Measurements from ENCODE around the gene CDC34. TPM values are rescaled to one million over a fixed set of nuclear protein-coding genes. Genes with fewer than 3 reads are reported as not detected.
A peak's percentile ranks its signal among the peaks of the same experiment; 100 is the strongest.

Gene CDC34
- total and polyA plus RNA-seq, 2 of the 8 experiments (the other 6 are each of a cell fraction or from before 2014, with no cell fraction given) = 95.9 to 129 TPM

GRCh38 chr19:522726-523125, 8.8 kb upstream of the CDC34 start:
- Histone ChIP-seq H2BK12ac (ENCODE audit: low read depth, low read length) (no peak overlapping the region), H3K4ac (replicated peaks; ENCODE audit: insufficient read length, low read depth, low read length) (no peak overlapping the region), H3K9me3 (ENCODE audit: insufficient read depth in 2 of 2, low read depth in 1 of 2, low read length in 1 of 2) (peaks cover 10 to 21% of the 10 kb centered on the region in 2 experiments; a peak in 2 of 4 replicates), H2AFZ (ENCODE audit: low read length) (no peak overlapping the region), H3K79me2 (ENCODE audit: control insufficient read depth in 1 of 2, insufficient read depth in 2 of 2, low read length in 2 of 2) (no peaks in the 10 kb centered on the region), H3K23ac (ENCODE audit: insufficient read length) (no peak overlapping the region), H4K5ac (ENCODE audit: insufficient read length, low read depth, low read length) (no peak overlapping the region), H3K79me1 (ENCODE audit: low read depth, low read length) (no peaks in the 10 kb centered on the region), H2AK5ac (ENCODE audit: low read depth, low read length) (no peak overlapping the region), H2BK120ac (replicated peaks; ENCODE audit: low read depth, low read length) (no peak overlapping the region), H3K23me2 (ENCODE audit: low read depth, low read length) (0 out of 2 replicates have a peak, but pooled peaks cover 2% of the 10 kb centered on the region), H3K14ac (ENCODE audit: insufficient read length) (no peak overlapping the region), H2BK20ac (ENCODE audit: low read length) (no peak overlapping the region), H4K8ac (ENCODE audit: extremely low read depth, insufficient read depth, low read length) (peak overlapping the region; percentile 51; the same call in 1 of the 2 replicates), H2BK5ac (ENCODE audit: low read depth, low read length) (no peak overlapping the region), H3K27ac (ENCODE audit: low read depth, low read length) (no peak overlapping the region), H4K20me1 (replicated peaks in 1 of 2; ENCODE audit: control insufficient read depth in 1 of 2, insufficient read depth in 2 of 2, low read length in 2 of 2) (no peaks in the 10 kb centered on the region), H2BK15ac (ENCODE audit: low read length) (no peak overlapping the region), H3K27me3 (replicated peaks in 1 of 4; ENCODE audit: control insufficient read depth in 3 of 4, extremely low read depth in 1 of 4, insufficient read depth in 3 of 4, low read length in 3 of 4) (peaks cover 0 to 5% (median 0%) of the 10 kb centered on the region in 4 experiments; a peak in 1 of 7 replicates), H3K18ac (ENCODE audit: extremely low read depth, low read length) (no peak overlapping the region), H4K91ac (replicated peaks; ENCODE audit: insufficient read length, low read length) (no peak overlapping the region), H3K36me3 (ENCODE audit: control insufficient read depth in 2 of 4, insufficient read depth in 4 of 4, low read length in 3 of 4) (peaks cover 0 to 7% (median 0%) of the 10 kb centered on the region in 4 experiments; a peak in 1 of 8 replicates), H3K4me1 (replicated peaks in 1 of 4; ENCODE audit: control insufficient read depth in 3 of 4, insufficient read depth in 4 of 4, low read length in 3 of 4) (peaks cover 0 to 3% (median 0%) of the 10 kb centered on the region in 4 experiments; a peak in 2 of 7 replicates), H3K4me3 (ENCODE audit: extremely low read depth in 1 of 4, insufficient read depth in 2 of 4, low read depth in 3 of 4, low read length in 4 of 4) (no peak overlapping the region), H3K56ac (replicated peaks; ENCODE audit: insufficient read length, low read depth, low read length) (no peak overlapping the region), H3K4me2 (ENCODE audit: insufficient read depth in 1 of 2, low read depth in 2 of 2, low read length in 2 of 2) (no peak overlapping the region), H3K9ac (replicated peaks in 1 of 4; ENCODE audit: extremely low read depth in 1 of 4, low read depth in 3 of 4, low read length in 3 of 4) (no peak overlapping the region)
- CTCF ChIA-PET (ENCODE audit: partially characterized antibody) = interaction anchor here (0.6 to 3.5 kb wide), 5 partner anchors 12 to 1167 kb away, joined by 3 to 31 read pairs (median 4); no protein-coding TSS in a partner anchor
- WGBS, 2 experiments (ENCODE audit: extremely low coverage in 1 of 2, insufficient coverage in 1 of 2, insufficient read length in 1 of 2, insufficient replicate concordance in 2 of 2, low coverage in 1 of 2, low lambda C conversion rate in 2 of 2, missing lambda C conversion rate in 1 of 2) = 93% methylated on average over 12 of the region's 12 CpGs; no CpG with 5 or more reads in 1 of the 2 experiments
- POLR2A ChIA-PET (ENCODE audit: partially characterized antibody) = interaction anchor here (2.2 to 5.7 kb wide), 2 partner anchors 9 to 49 kb away, joined by 5 to 36 read pairs; partner anchors contain the start of genes BSG and CDC34
- TF ChIP-seq SP2 (IDR thresholded peaks at IDR 0.05; ENCODE audit: low read length) (no peak), TAF1 (IDR thresholded peaks at IDR 0.05; ENCODE audit: low read depth, low read length) (no peak), POU5F1 (IDR thresholded peaks at IDR 0.05; ENCODE audit: low read depth, low read length) (no peak), CTBP2 (IDR thresholded peaks at IDR 0.05; ENCODE audit: borderline replicate concordance, insufficient read depth, insufficient read length, low read length) (no peak), HDAC6 (IDR thresholded peaks at IDR 0.05; ENCODE audit: low read depth, low read length) (no peak), CBX8 (IDR thresholded peaks at IDR 0.05; ENCODE audit: borderline replicate concordance, low read depth, low read length) (no peak), YY1 (IDR thresholded peaks at IDR 0.05; ENCODE audit: low read depth, low read length) (no peak), TCF12 (IDR thresholded peaks at IDR 0.05; ENCODE audit: low read depth, low read length) (no peak), CREB1 (IDR thresholded peaks at IDR 0.05) (no peak), TBP (IDR thresholded peaks at IDR 0.05; ENCODE audit: low read depth, low read length) (no peak), TEAD4 (IDR thresholded peaks at IDR 0.05; ENCODE audit: low read depth, low read length) (no peak), RBBP5 (IDR thresholded peaks at IDR 0.05; ENCODE audit: borderline replicate concordance, low read depth, low read length) (no peak), EGR1 (IDR thresholded peaks at IDR 0.05; ENCODE audit: borderline replicate concordance, low read depth, low read length) (no peak)
- DNase-seq (ENCODE audit: low read depth in 1 of 2, low spot score in 2 of 2) (no peak), FAIRE-seq (no peak)

Data from H1 (cell line).